Esophagus mucosa (tissue), 1 donor: ENCODE data around the gene TBX20. TPM values are rescaled to one million over a fixed set of nuclear protein-coding genes. Genes with fewer than 3 reads are reported as not detected.

Source experiments
- total RNA-seq: library from RNA; stranded (reverse); gene quantifications from one replicate; pipeline ENCODE4 v1.2.4, GENCODE V29; 2023
- donor health status: DM: yes; HTN: yes; CAD: no.

The TBX20 gene
- total RNA-seq, 1 donor from 2014 or later = not detected

Other genes starting within 250 kb of the TBX20 start
- 10.4 TPM for gene DPY19L1, start 216.6 kb downstream of the TBX20 start, total RNA-seq